GM12878 (cell line): ENCODE data around the gene SLC13A4.

Experiments used
- EP300 ChIP-seq, 2 experiments: fragments of 150-350 bp in 1 of 2; IDR thresholded peaks; 2 replicates each; pipeline ENCODE4 v1.6.1; 2011 to 2012; ENCODE audit warnings: low read depth in 2 of 2, low read length in 2 of 2, borderline replicate concordance in 1 of 2, improper control_type of control experiment in 1 of 2, inconsistent platforms in 1 of 2; ENCODE audit not compliant: control insufficient read depth in 1 of 2
- EZH2 ChIP-seq: IDR thresholded peaks from 2 replicates; pipeline ENCODE4 v1.6.1; 2012; ENCODE audit warnings: low read depth, mild to moderate bottlenecking, control low read depth, inconsistent platforms, low read length, borderline replicate concordance; ENCODE audit not compliant: control insufficient read depth
- HCFC1 ChIP-seq: fragments of 150-350 bp; IDR thresholded peaks from 2 replicates; pipeline ENCODE4 v1.6.1; 2014; ENCODE audit warnings: low read length
- TF ChIP-seq, protein P1 (sequence below), 3 experiments: IDR thresholded peaks in 2 of 3; conservative IDR thresholded peaks in 1 of 3; 2 replicates each; pipeline ENCODE4 v1.5.1; 2011; ENCODE audit warnings: low read depth in 3 of 3, low read length in 3 of 3, mild to moderate bottlenecking in 3 of 3, control low read depth in 2 of 3, moderate library complexity in 2 of 3, inconsistent platforms in 1 of 3, mixed read lengths in 1 of 3; ENCODE audit not compliant: control insufficient read depth in 2 of 3, insufficient read depth in 1 of 3; ENCODE audit errors: extremely low read depth in 1 of 3

DNA sequence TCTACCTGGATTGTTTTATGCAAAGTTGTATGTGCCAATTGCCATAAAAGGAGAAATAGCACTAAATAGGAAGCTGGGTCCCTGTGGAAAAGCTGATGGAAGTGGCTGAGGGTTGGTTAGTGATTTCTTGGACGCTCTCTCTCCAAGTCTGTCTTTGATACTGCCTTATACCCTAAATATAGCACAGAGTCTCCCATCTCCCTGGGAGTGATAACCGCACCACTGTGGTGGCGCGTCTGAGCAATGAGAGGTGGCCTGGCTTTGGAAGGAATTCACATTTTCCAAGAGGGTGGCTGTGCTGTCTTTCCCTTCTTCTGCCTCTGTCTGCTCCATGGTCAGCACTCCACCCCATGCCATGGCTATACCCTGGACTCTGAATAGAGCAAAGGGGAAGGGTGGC is 34.4 kb downstream of the SLC13A4 start:
- TF ChIP-seq EZH2 (no peak), EP300 (IDR thresholded peaks at IDR 0.05; ENCODE audit: borderline replicate concordance in 1 of 2, control insufficient read depth in 1 of 2, low read depth in 2 of 2, low read length in 2 of 2) (no peak), HCFC1 (no peak)
- TF ChIP-seq, protein P1, sequence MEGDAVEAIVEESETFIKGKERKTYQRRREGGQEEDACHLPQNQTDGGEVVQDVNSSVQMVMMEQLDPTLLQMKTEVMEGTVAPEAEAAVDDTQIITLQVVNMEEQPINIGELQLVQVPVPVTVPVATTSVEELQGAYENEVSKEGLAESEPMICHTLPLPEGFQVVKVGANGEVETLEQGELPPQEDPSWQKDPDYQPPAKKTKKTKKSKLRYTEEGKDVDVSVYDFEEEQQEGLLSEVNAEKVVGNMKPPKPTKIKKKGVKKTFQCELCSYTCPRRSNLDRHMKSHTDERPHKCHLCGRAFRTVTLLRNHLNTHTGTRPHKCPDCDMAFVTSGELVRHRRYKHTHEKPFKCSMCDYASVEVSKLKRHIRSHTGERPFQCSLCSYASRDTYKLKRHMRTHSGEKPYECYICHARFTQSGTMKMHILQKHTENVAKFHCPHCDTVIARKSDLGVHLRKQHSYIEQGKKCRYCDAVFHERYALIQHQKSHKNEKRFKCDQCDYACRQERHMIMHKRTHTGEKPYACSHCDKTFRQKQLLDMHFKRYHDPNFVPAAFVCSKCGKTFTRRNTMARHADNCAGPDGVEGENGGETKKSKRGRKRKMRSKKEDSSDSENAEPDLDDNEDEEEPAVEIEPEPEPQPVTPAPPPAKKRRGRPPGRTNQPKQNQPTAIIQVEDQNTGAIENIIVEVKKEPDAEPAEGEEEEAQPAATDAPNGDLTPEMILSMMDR (IDR thresholded peaks at IDR 0.05 in 2 of 3, conservative IDR thresholded peaks at IDR 0.05 in 1 of 3; ENCODE audit: control insufficient read depth in 2 of 3, extremely low read depth in 1 of 3, insufficient read depth in 1 of 3, low read depth in 3 of 3, low read length in 3 of 3) = no peak
